ENCODE data around the gene CLDND1. TPM values are rescaled to one million over a fixed set of nuclear protein-coding genes. Genes with fewer than 3 reads are reported as not detected.

Gene CLDND1
- total RNA-seq, 1 experiment from 2014 or later = 77.3 TPM

DNA sequence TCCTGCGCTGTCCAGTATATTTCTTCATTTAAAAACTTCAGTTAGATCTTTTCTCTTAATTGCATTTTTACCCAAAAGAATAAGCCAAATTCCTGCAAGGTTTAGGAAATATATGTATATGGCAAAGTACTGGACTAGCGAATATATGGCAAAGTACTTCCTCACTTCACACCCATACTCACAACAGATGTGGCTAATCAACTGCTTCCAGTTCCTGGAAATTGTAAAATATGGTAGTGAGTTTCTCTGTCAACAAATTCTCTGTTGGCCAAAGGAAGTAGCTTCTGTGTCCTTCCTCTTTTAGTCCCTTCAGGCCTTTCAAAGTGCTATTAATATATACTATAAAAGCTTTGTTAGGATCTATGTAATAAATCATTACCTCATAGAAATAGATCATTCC, 31.1 kb upstream of the CLDND1 start:
- no peaks in the 10 kb centered on the region for H3K4me1 ChIP-seq (ENCODE audit: control insufficient read depth, insufficient read depth, low read length)

DNA sequence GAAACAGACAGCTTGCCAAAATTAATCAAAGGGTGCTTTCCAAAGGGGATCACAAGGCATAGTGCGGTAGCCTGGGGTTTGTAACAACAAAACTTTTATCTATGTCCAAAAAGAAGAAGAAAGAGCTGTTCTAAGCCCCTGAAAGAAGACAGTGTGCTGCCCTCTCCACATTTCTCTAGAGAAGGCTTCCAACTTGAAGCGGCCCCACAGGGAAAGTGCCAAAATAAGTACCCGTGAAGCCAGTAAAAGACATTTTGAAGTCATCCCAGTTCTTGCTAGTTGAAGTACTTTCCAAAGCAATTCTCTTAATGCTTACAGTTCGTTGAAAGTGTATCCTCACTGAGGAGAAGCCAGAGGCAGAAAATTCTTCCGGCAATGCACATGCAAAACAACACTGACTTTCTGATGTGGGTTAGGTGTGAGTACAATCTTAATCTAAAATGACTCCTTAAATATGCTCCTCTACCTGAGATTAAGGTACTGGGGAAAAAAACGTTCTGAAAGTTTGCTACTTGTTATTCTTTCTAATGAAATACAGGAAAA, 30.4 kb upstream of the CLDND1 start:
- intact Hi-C loops (cut with micrococcal nuclease; ENCODE audit: unreplicated experiment) (no loop called here), in situ Hi-C loops (cut with HindIII; ENCODE audit: low pct_unique_long_range_greater_than_20kb, low sequenced_read_pairs) (no loop called here)
- ChIA-PET CTCF (no interaction called here), POLR2A (no interaction called here)
- H3K4me3 ChIP-seq (ENCODE audit: low read depth in 2 of 2, low read length in 2 of 2) = no peak overlapping the region
- peaks cover 22% of the 10 kb centered on the region for H3K27me3 ChIP-seq (ENCODE audit: control insufficient read depth, insufficient read depth, low read length)
- H3K36me3 ChIP-seq (ENCODE audit: control insufficient read depth, insufficient read depth, low read length) = no peaks in the 10 kb centered on the region
- H3K4me1 ChIP-seq (ENCODE audit: control insufficient read depth, insufficient read depth, low read length) = no peaks in the 10 kb centered on the region
- no TSS peak for BruUV-seq (replicated peaks)
- H3K27ac ChIP-seq (ENCODE audit: low read length) = no peak overlapping the region
- no peak for DNase-seq (ENCODE audit: low read depth, low spot score)
- ATAC-seq = no peak
- TF ChIP-seq, protein P1, sequence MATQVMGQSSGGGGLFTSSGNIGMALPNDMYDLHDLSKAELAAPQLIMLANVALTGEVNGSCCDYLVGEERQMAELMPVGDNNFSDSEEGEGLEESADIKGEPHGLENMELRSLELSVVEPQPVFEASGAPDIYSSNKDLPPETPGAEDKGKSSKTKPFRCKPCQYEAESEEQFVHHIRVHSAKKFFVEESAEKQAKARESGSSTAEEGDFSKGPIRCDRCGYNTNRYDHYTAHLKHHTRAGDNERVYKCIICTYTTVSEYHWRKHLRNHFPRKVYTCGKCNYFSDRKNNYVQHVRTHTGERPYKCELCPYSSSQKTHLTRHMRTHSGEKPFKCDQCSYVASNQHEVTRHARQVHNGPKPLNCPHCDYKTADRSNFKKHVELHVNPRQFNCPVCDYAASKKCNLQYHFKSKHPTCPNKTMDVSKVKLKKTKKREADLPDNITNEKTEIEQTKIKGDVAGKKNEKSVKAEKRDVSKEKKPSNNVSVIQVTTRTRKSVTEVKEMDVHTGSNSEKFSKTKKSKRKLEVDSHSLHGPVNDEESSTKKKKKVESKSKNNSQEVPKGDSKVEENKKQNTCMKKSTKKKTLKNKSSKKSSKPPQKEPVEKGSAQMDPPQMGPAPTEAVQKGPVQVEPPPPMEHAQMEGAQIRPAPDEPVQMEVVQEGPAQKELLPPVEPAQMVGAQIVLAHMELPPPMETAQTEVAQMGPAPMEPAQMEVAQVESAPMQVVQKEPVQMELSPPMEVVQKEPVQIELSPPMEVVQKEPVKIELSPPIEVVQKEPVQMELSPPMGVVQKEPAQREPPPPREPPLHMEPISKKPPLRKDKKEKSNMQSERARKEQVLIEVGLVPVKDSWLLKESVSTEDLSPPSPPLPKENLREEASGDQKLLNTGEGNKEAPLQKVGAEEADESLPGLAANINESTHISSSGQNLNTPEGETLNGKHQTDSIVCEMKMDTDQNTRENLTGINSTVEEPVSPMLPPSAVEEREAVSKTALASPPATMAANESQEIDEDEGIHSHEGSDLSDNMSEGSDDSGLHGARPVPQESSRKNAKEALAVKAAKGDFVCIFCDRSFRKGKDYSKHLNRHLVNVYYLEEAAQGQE (IDR thresholded peaks at IDR 0.05; ENCODE audit: insufficient read depth in 1 of 2, low read depth in 2 of 2, low read length in 1 of 2) = no peak
- no peak for TF ChIP-seq TCF7L2 (IDR thresholded peaks at IDR 0.05; ENCODE audit: low read depth, low read length)
- no peak for TF ChIP-seq CTCF (IDR thresholded peaks at IDR 0.05)
- H3K9me3 ChIP-seq (ENCODE audit: control insufficient read depth, insufficient read depth, low read depth, low read length) = no peaks in the 10 kb centered on the region

More for the DNA sequence above, 31.1 kb upstream of the CLDND1 start:
- Histone ChIP-seq H3K27ac (ENCODE audit: low read length) (no peak overlapping the region), H3K27me3 (ENCODE audit: control insufficient read depth, insufficient read depth, low read length) (peaks cover 20% of the 10 kb centered on the region; the same call in 1 of the 2 replicates), H3K9me3 (ENCODE audit: control insufficient read depth, insufficient read depth, low read depth, low read length) (no peaks in the 10 kb centered on the region), H3K4me3 (ENCODE audit: low read depth in 2 of 2, low read length in 2 of 2) (no peak overlapping the region), H3K36me3 (ENCODE audit: control insufficient read depth, insufficient read depth, low read length) (no peaks in the 10 kb centered on the region)
- in situ Hi-C loops (cut with HindIII; ENCODE audit: low pct_unique_long_range_greater_than_20kb, low sequenced_read_pairs) (no loop called here), intact Hi-C loops (cut with micrococcal nuclease; ENCODE audit: unreplicated experiment) (no loop called here)
- ATAC-seq (no peak), DNase-seq (ENCODE audit: low read depth, low spot score) (no peak)
- POLR2A ChIA-PET = no interaction called here
- CTCF ChIA-PET = no interaction called here
- TF ChIP-seq TCF7L2 (IDR thresholded peaks at IDR 0.05; ENCODE audit: low read depth, low read length) (no peak), SIN3A (IDR thresholded peaks at IDR 0.05; ENCODE audit: borderline replicate concordance, insufficient read depth, low read depth, low read length) (no peak)
- no TSS peak for BruUV-seq (replicated peaks)

GRCh38 chr3:98552232-98553020, 29.7 kb upstream of the CLDND1 start:
- Histone ChIP-seq H3K9me3 (ENCODE audit: control insufficient read depth, insufficient read depth, low read depth, low read length) (no peaks in the 10 kb centered on the region), H3K27me3 (ENCODE audit: control insufficient read depth, insufficient read depth, low read length) (peaks cover 25% of the 10 kb centered on the region), H3K27ac (ENCODE audit: low read length) (no peak overlapping the region), H3K4me1 (ENCODE audit: control insufficient read depth, insufficient read depth, low read length) (no peaks in the 10 kb centered on the region), H3K4me3 (ENCODE audit: low read depth in 2 of 2, low read length in 2 of 2) (no peak overlapping the region), H3K36me3 (ENCODE audit: control insufficient read depth, insufficient read depth, low read length) (no peaks in the 10 kb centered on the region)
- ChIA-PET POLR2A (no interaction called here), CTCF (no interaction called here)
- TF ChIP-seq TCF7L2 (IDR thresholded peaks at IDR 0.05; ENCODE audit: low read depth, low read length) (no peak), CTCF (IDR thresholded peaks at IDR 0.05) (no peak), SIN3A (IDR thresholded peaks at IDR 0.05; ENCODE audit: borderline replicate concordance, insufficient read depth, low read depth, low read length) (no peak), POLR2AphosphoS5 (IDR thresholded peaks at IDR 0.05; ENCODE audit: low read depth, low read length) (no peak)
- TF ChIP-seq, protein P1 (IDR thresholded peaks at IDR 0.05; ENCODE audit: insufficient read depth in 1 of 2, low read depth in 2 of 2, low read length in 1 of 2) = no peak
- BruUV-seq (replicated peaks) = no TSS peak
- DNase-seq (ENCODE audit: low read depth, low spot score) (no peak), ATAC-seq (no peak)
- intact Hi-C loops (cut with micrococcal nuclease; ENCODE audit: unreplicated experiment) (no loop called here), in situ Hi-C loops (cut with HindIII; ENCODE audit: low pct_unique_long_range_greater_than_20kb, low sequenced_read_pairs) (no loop called here)

Measured in Panc1 (cell line).